GM12873 (cell line): ENCODE data around the gene MAPK14.

Experiments
- TF ChIP-seq, protein P1 (sequence below): IDR thresholded peaks from 2 replicates; pipeline ENCODE4 v1.5.1; 2012; ENCODE audit warnings: low read depth, mild to moderate bottlenecking, moderate library complexity, low read length, control low read depth; ENCODE audit not compliant: insufficient read depth; ENCODE audit errors: missing control alignments

MAPK14 gene

DNA sequence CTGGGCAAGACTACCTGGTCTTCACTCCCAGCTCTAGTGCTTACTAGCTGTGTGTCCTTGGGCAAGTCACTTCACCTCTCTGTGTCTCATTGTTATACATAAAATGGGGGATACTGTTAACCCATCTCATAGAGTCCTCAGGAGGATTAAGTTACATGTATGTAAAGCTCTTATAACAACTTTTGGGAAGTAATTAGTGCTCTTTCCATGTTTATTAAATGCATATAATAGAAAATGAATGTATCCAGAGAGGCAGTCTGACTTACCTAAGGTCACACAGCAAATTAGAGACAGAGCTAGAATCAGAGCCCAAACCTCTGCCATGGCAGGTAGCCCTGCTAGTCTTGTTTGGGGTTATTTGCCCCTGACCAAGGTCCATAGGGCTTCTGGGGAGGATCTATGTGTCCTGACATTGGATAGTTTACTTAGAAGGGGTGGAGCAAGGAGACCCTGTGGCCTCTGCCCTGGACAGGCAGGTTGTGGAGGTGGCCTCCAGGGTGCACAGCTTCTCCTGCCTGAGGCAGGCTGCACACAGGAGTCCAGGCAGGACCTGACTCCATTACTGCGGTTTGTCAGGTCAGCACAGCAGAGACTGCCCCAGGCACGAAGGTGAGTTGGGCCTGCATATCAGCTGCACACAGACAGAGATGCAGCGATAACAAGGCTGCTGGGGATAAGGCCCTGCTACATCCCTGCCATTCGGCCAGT is 94.3 kb downstream of the MAPK14 start:
- TF ChIP-seq, protein P1, sequence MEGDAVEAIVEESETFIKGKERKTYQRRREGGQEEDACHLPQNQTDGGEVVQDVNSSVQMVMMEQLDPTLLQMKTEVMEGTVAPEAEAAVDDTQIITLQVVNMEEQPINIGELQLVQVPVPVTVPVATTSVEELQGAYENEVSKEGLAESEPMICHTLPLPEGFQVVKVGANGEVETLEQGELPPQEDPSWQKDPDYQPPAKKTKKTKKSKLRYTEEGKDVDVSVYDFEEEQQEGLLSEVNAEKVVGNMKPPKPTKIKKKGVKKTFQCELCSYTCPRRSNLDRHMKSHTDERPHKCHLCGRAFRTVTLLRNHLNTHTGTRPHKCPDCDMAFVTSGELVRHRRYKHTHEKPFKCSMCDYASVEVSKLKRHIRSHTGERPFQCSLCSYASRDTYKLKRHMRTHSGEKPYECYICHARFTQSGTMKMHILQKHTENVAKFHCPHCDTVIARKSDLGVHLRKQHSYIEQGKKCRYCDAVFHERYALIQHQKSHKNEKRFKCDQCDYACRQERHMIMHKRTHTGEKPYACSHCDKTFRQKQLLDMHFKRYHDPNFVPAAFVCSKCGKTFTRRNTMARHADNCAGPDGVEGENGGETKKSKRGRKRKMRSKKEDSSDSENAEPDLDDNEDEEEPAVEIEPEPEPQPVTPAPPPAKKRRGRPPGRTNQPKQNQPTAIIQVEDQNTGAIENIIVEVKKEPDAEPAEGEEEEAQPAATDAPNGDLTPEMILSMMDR, result no peak

DNA sequence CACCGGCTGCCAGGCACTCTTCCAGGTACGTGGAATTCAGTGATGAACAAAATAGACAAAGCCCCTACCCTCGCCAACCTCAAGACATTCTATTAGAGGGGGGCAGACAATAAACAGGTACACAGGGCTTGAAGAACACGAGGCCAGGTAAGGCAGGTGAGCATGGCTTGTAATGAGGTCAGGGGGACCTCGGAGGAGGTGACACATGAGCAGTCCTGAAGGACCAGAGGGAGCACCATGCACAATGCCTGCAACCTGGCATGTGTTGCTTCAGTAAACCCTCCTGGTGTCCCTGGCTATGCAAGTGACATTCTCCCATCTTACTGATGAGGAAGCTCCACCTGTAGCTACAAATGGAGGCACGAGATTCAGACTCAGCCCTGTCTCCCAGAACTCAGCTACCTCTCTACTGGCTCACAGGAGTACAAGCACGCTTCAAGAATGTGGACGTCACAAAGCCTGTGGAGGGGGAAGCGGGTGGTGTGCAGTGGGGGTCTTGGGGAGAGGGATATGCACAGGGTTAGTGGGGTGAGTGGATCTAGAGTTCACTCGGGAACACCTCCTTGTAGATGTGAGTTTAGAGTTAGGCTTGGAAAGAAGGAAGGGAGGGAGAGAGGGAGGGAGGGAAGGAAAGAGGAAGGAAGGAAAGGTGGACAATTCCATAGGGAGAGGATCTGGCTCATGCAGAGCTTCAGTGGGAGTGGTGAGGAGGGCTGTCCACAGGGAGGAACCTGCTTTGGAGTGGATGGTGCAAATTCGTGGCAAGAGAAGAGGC is 95.1 kb downstream of the MAPK14 start:
- TF ChIP-seq, protein P1, result no peak

DNA sequence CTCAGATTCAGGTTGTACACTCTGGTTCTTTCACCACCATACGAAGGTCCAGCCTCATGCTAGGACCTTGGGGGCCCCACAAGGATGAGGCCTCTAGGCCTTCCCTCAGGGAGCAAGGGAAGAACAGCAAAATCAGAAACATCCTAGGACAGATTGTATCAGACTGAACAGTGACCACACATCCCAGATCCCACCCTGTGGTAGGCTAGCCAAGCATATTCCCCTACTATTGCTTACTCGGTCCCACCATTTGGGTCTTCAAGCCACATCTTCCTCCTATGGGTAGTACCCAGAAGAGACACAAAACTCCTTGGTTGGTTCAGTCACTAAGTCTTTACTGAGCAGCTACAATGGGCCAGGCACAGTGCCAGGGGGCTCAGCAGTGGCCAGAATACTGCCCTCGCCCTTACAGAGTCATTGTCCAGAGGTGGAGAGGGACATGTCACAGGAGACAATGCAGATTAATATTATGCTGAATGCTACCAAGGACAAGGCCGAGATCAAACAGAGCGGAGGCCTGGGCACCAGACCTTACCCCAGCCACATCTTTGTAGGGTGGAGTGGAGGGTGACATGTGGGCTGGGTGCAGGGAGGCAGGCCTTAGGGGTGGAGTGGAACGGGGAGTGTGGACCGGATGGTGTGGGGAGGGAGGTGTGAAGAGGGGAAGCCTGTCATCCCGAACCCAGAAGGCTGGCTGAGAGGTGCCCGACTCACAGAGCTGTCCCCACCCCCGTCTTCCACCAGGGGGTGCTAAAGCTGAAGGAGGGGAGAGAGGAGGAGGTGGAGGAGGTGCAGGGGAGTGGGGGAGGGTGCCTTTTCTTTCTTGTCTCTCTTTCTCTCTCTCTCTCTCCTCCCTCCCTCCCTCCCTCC is 95.9 kb downstream of the MAPK14 start:
- TF ChIP-seq, protein P1, result peak; percentile 86

DNA sequence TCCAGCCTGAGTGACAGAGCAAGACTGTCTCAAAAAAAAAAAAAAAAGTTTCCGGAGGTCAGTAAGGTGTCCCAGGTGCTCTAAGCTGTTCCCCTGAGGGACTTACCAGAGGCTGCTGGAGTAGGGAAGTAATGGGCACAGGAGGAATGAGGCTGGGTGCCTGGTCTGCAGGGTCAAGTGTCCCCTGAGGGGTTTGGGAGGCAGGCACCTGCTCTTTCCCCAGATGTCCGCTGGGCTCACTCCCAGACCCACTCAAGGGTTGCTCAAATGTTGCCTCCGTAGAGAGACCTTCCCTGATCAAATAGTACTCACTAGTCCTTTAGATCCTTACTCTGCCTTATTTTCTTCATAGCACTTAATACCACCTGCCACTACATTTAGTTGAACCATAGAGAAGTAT is 97.3 kb downstream of the MAPK14 start:
- TF ChIP-seq, protein P1, result no peak

DNA sequence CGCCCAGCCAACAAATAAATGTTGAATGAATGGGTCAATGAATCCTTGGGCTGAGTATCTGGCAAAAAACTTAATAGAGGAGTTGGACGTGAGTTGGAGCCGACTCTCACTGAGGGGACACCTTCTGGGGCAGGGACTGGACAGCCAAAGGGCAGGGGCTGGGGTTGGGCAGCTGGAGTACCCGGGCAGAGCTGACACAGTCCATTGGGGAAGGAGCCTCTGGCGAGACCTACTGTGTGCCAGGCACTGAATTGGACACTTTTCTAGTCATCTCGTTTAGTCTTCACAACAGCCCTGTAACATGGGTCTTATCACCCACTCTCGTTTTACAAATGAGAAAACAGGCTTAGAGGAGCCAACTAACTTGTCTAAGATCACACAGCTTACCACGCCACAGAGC is 98.0 kb downstream of the MAPK14 start:
- TF ChIP-seq, protein P1, result no peak

DNA sequence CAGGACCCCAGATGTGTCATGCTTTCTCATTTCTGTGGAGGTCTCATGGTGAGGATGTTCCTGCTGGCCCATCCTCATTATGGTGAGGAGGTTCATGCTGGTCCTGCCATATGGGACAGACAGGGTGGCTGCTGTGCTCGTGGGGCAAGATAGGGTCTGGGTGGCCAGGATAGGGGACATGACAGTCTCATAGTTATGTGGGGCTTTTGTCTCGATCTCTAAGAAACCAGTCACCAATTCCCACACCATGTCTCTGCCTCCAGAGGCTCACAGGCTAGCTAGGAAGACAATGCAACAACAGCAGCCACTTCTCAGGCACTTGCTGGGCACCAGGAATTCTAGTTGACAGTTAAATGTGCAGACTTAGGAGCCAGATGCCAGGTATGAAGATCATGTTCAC is 98.5 kb downstream of the MAPK14 start:
- TF ChIP-seq, protein P1, result no peak
